ENCODE results near the gene TRIM14. TPM values are rescaled to one million over a fixed set of nuclear protein-coding genes. Genes with fewer than 3 reads are reported as not detected.

The TRIM14 gene
- polyA plus RNA-seq, 3 donors = 23.0 to 30.6 (median 28.5) TPM

DNA sequence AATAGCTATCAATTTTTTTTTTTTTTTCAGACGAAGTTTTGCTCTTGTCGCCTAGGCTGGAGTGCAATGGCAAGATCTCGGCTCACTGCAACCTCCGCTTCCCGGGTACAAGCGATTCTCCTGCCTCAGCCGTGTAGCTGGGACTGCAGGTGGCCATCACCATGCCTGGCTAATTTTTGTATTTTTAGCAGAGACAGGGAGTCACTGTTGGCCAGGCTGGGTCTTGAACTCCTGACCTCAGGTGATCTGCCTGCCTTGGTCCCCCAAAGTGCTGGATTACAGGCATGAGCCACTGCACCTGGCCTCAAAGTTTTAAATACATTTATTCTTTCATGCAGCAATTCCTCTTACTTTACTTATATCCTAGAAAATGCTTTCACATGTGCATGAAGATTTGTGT is 17.6 kb downstream of the TRIM14 start:
- intact Hi-C loops (cut with micrococcal nuclease) = no loop called here
- Mint-ChIP-seq H3K27me3 (ENCODE audit: low read depth in 3 of 3) (no peaks in the 10 kb centered on the region), H3K36me3 (peaks cover 56 to 80% of the 10 kb centered on the region in 2 donors), H3K4me3 (no peak overlapping the region), H3K9me3 (peaks cover 0 to 2% (median 0%) of the 10 kb centered on the region in 7 donors), H3K27ac (peak overlapping the region in 4 of 7 donors; percentile 53 to 88 (median 72)), H3K4me1 (peaks cover 38% of the 10 kb centered on the region)
- peaks cover 3% of the 10 kb centered on the region for H4K20me1 ChIP-seq (ENCODE audit: insufficient read depth, low read length)
- H3K36me3 ChIP-seq (replicated peaks in 1 of 2; ENCODE audit: control insufficient read depth in 1 of 2, insufficient read depth in 2 of 2, low read length in 2 of 2) = peaks cover 40 to 56% of the 10 kb centered on the region in 2 donors
- H3K4me3 ChIP-seq (replicated peaks in 1 of 3; ENCODE audit: low read depth in 2 of 3, low read length in 3 of 3) = no peak overlapping the region
- H3K9ac ChIP-seq (ENCODE audit: insufficient read depth, low read length, poor library complexity, severe bottlenecking) = no peak overlapping the region
- H2AFZ ChIP-seq (ENCODE audit: insufficient read depth, low read depth, low read length, poor library complexity, severe bottlenecking) = no peak overlapping the region
- peaks cover 33 to 37% of the 10 kb centered on the region in 2 donors for H3K4me1 ChIP-seq (ENCODE audit: control insufficient read depth in 1 of 2, insufficient read depth in 2 of 2, low read length in 2 of 2)
- H3K27me3 ChIP-seq (ENCODE audit: control insufficient read depth in 2 of 2, insufficient read depth in 2 of 2, low read length in 2 of 2) = no peaks in the 10 kb centered on the region
- H3K9me3 ChIP-seq (replicated peaks in 1 of 2; ENCODE audit: control insufficient read depth in 1 of 2, insufficient read depth in 1 of 2, low read length in 2 of 2) = no peaks in the 10 kb centered on the region
- TF ChIP-seq, protein P1, sequence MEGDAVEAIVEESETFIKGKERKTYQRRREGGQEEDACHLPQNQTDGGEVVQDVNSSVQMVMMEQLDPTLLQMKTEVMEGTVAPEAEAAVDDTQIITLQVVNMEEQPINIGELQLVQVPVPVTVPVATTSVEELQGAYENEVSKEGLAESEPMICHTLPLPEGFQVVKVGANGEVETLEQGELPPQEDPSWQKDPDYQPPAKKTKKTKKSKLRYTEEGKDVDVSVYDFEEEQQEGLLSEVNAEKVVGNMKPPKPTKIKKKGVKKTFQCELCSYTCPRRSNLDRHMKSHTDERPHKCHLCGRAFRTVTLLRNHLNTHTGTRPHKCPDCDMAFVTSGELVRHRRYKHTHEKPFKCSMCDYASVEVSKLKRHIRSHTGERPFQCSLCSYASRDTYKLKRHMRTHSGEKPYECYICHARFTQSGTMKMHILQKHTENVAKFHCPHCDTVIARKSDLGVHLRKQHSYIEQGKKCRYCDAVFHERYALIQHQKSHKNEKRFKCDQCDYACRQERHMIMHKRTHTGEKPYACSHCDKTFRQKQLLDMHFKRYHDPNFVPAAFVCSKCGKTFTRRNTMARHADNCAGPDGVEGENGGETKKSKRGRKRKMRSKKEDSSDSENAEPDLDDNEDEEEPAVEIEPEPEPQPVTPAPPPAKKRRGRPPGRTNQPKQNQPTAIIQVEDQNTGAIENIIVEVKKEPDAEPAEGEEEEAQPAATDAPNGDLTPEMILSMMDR (IDR thresholded peaks at IDR 0.05) = no peak
- peaks cover 71% of the 10 kb centered on the region for H3K79me2 ChIP-seq (ENCODE audit: insufficient read depth, low read length)
- DNase-seq = no peak
- WGBS (ENCODE audit: insufficient coverage) = 93% methylated on average over 7 of the region's 7 CpGs
- H3K27ac ChIP-seq (ENCODE audit: low read depth in 1 of 2, low read length in 2 of 2) = peak overlapping the region in 1 of 2 donors; percentile 6
- no peak overlapping the region for H3K4me2 ChIP-seq (replicated peaks; ENCODE audit: extremely low read depth, low read length, poor library complexity, severe bottlenecking)

DNA sequence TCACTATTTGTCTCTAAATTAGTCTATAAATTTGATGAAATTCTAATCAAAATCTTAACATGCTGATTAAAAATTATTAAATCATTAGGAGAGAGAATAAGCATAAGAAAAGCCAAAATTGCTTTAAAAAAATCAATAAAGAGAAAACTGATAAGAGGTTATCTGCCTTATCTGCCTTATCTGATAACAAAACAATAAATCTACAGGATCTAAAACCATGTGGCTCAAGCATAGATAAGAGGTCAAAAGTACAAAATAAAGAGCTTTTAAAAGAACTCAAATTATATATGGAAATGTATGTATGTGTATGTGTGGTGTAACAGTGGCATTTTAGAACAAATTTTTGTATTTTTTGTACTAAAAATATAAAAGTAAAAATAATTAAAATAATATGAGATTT is 18.6 kb downstream of the TRIM14 start:
- Mint-ChIP-seq H3K27ac (no peak overlapping the region), H3K27me3 (ENCODE audit: low read depth in 3 of 3) (no peaks in the 10 kb centered on the region), H3K36me3 (peaks cover 56 to 81% of the 10 kb centered on the region in 2 donors), H3K4me1 (peaks cover 34% of the 10 kb centered on the region), H3K4me3 (no peak overlapping the region), H3K9me3 (peaks cover 0 to 2% (median 0%) of the 10 kb centered on the region in 7 donors)
- TF ChIP-seq, protein P1 (IDR thresholded peaks at IDR 0.05) = no peak
- H3K27me3 ChIP-seq (ENCODE audit: control insufficient read depth in 2 of 2, insufficient read depth in 2 of 2, low read length in 2 of 2) = no peaks in the 10 kb centered on the region
- no peak for DNase-seq
- no peak overlapping the region for H3K9ac ChIP-seq (ENCODE audit: insufficient read depth, low read length, poor library complexity, severe bottlenecking)
- no peaks in the 10 kb centered on the region for H3K9me3 ChIP-seq (replicated peaks in 1 of 2; ENCODE audit: control insufficient read depth in 1 of 2, insufficient read depth in 1 of 2, low read length in 2 of 2)
- H3K4me1 ChIP-seq (ENCODE audit: control insufficient read depth in 1 of 2, insufficient read depth in 2 of 2, low read length in 2 of 2) = peaks cover 33 to 37% of the 10 kb centered on the region in 2 donors
- H2AFZ ChIP-seq (ENCODE audit: insufficient read depth, low read depth, low read length, poor library complexity, severe bottlenecking) = no peak overlapping the region
- peaks cover 65% of the 10 kb centered on the region for H3K79me2 ChIP-seq (ENCODE audit: insufficient read depth, low read length)
- no peak overlapping the region for H3K4me3 ChIP-seq (replicated peaks in 1 of 3; ENCODE audit: low read depth in 2 of 3, low read length in 3 of 3)
- H4K20me1 ChIP-seq (ENCODE audit: insufficient read depth, low read length) = peaks cover 10% of the 10 kb centered on the region
- intact Hi-C loops (cut with micrococcal nuclease) = no loop called here
- H3K4me2 ChIP-seq (replicated peaks; ENCODE audit: extremely low read depth, low read length, poor library complexity, severe bottlenecking) = no peak overlapping the region
- peak overlapping the region in 1 of 2 donors; percentile 38 for H3K27ac ChIP-seq (ENCODE audit: low read depth in 1 of 2, low read length in 2 of 2)
- peaks cover 47 to 57% of the 10 kb centered on the region in 2 donors for H3K36me3 ChIP-seq (replicated peaks in 1 of 2; ENCODE audit: control insufficient read depth in 1 of 2, insufficient read depth in 2 of 2, low read length in 2 of 2)

Data from CD14-positive monocyte (primary cell).